IMR-90 (cell line): Measurements from ENCODE around the gene ENOX1. TPM values are rescaled to one million over a fixed set of nuclear protein-coding genes. Genes with fewer than 3 reads are reported as not detected.

ENCODE experiments used
- ATAC-seq: fragments of 200-7000 bp; cut with Tn5 transposase; 2 replicates; pipeline ENCODE4 v1.9.1; 2020; ENCODE audit warnings: low read depth, mild to moderate bottlenecking, moderate library complexity
- BruUV-seq: library from RNA; stranded (reverse); fragments of 400-500 nt; replicated peaks from 2 replicates; lab custom pipeline; 2021; lab: Mats Ljungman, UMichigan
- CTCF ChIA-PET: fragments of 300-600 bp; formaldehyde crosslinking; extraction: SDS; loops from one replicate; lab custom pipeline; 2021; ENCODE audit warnings: antibody characterized with exemption; lab: Yijun Ruan, JAX
- POLR2A ChIA-PET: fragments of 300-600 bp; sonication (Branson Sonifier 250); formaldehyde crosslinking; loops from one replicate; lab custom pipeline; 2022; ENCODE audit warnings: antibody characterized with exemption; ENCODE audit not compliant: unreplicated experiment; lab: Charles Lee
- DNase-seq: peaks from one replicate; pipeline ENCODE4 v3.0.0; 2013
- H2AFZ ChIP-seq: replicated peaks from 2 replicates; pipeline ENCODE3; 2013; ENCODE audit warnings: low read length, mild to moderate bottlenecking; ENCODE audit not compliant: poor library complexity
- H2AK5ac ChIP-seq: 2 replicates; pipeline ENCODE4 v1.6.1; 2013; ENCODE audit warnings: low read depth, low read length, inconsistent platforms
- H2AK9ac ChIP-seq: replicated peaks from 2 replicates; pipeline ENCODE3; 2013; ENCODE audit warnings: mild to moderate bottlenecking, low read depth, low read length, moderate library complexity; ENCODE audit not compliant: poor library complexity
- H2BK120ac ChIP-seq: 2 replicates; pipeline ENCODE4 v1.6.1; 2013; ENCODE audit warnings: low read depth, low read length, inconsistent platforms
- H2BK15ac ChIP-seq: 3 replicates; pipeline ENCODE4 v1.6.1; 2013; ENCODE audit warnings: low read depth, low read length, inconsistent platforms
- H2BK20ac ChIP-seq: 2 replicates; pipeline ENCODE4 v1.6.1; 2013; ENCODE audit warnings: low read depth, mild to moderate bottlenecking, inconsistent platforms, low read length, moderate library complexity
- H2BK5ac ChIP-seq: 2 replicates; pipeline ENCODE4 v1.6.1; 2013; ENCODE audit warnings: mild to moderate bottlenecking, low read depth, low read length, inconsistent platforms; ENCODE audit not compliant: poor library complexity, severe bottlenecking
- H3K14ac ChIP-seq: replicated peaks from 2 replicates; pipeline ENCODE4 v1.6.1; 2013; ENCODE audit warnings: low read depth, low read length, inconsistent platforms
- H3K18ac ChIP-seq: 2 replicates; pipeline ENCODE4 v1.6.1; 2013; ENCODE audit warnings: low read depth, low read length, control low read depth
- H3K23ac ChIP-seq: 2 replicates; pipeline ENCODE4 v1.6.1; 2013; ENCODE audit warnings: low read depth, low read length, inconsistent platforms
- H3K27ac ChIP-seq: 2 replicates; pipeline ENCODE4 v1.5.1; 2013; ENCODE audit warnings: mild to moderate bottlenecking, control low read depth, low read length; ENCODE audit not compliant: insufficient read depth
- H3K27me3 ChIP-seq: 2 replicates; pipeline ENCODE4 v1.6.1; 2013; ENCODE audit warnings: low read length; ENCODE audit not compliant: control insufficient read depth, insufficient read depth
- H3K36me3 ChIP-seq: 2 replicates; pipeline ENCODE4 v1.6.1; 2013; ENCODE audit warnings: low read length, mixed read lengths; ENCODE audit not compliant: control insufficient read depth, insufficient read depth
- H3K4ac ChIP-seq: 2 replicates; pipeline ENCODE4 v1.6.1; 2013; ENCODE audit warnings: low read depth, low read length, inconsistent platforms
- H3K4me1 ChIP-seq: 2 replicates; pipeline ENCODE4 v1.6.1; 2013; ENCODE audit warnings: low read length, mixed read lengths; ENCODE audit not compliant: control insufficient read depth, insufficient read depth
- H3K4me2 ChIP-seq: 2 replicates; pipeline ENCODE4 v1.6.1; 2013; ENCODE audit warnings: low read depth, mild to moderate bottlenecking, control low read depth, low read length, moderate library complexity
- H3K4me3 ChIP-seq: 2 replicates; pipeline ENCODE4 v1.5.1; 2013; ENCODE audit warnings: low read depth, mild to moderate bottlenecking, control low read depth, low read length, moderate library complexity; ENCODE audit not compliant: insufficient read depth
- H3K56ac ChIP-seq: 2 replicates; pipeline ENCODE4 v1.6.1; 2013; ENCODE audit warnings: low read length, inconsistent platforms; ENCODE audit not compliant: insufficient read depth; ENCODE audit errors: extremely low read depth
- H3K79me1 ChIP-seq, 2 experiments: 2 replicates each; pipeline ENCODE4 v1.6.1; 2013; ENCODE audit warnings: low read length in 2 of 2, inconsistent platforms in 1 of 2, low read depth in 1 of 2
- H3K9ac ChIP-seq: 2 replicates; pipeline ENCODE4 v1.6.1; 2013; ENCODE audit warnings: low read depth, low read length, control low read depth
- H3K9me1 ChIP-seq: 2 replicates; pipeline ENCODE4 v1.6.1; 2013; ENCODE audit warnings: low read length, inconsistent platforms; ENCODE audit not compliant: insufficient read depth
- H3K9me3 ChIP-seq: 2 replicates; pipeline ENCODE4 v1.6.1; 2013; ENCODE audit warnings: low read length; ENCODE audit not compliant: control insufficient read depth, insufficient read depth
- H4K20me1 ChIP-seq: 2 replicates; pipeline ENCODE4 v1.6.1; 2013; ENCODE audit warnings: low read length, inconsistent platforms; ENCODE audit not compliant: insufficient read depth
- H4K5ac ChIP-seq: 2 replicates; pipeline ENCODE4 v1.6.1; 2013; ENCODE audit warnings: mild to moderate bottlenecking, low read depth, low read length, control low read depth
- H4K8ac ChIP-seq, 2 experiments: 2 replicates each; pipeline ENCODE4 v1.6.1; 2013; ENCODE audit warnings: low read depth in 2 of 2, low read length in 2 of 2, control low read depth in 1 of 2, inconsistent platforms in 1 of 2
- H4K91ac ChIP-seq: 2 replicates; pipeline ENCODE4 v1.6.1; 2013; ENCODE audit warnings: low read depth, low read length, inconsistent platforms; ENCODE audit not compliant: insufficient read depth
- FOS ChIP-seq: fragments of 150-350 bp; IDR thresholded peaks from 2 replicates; pipeline ENCODE4 v1.6.1; 2016; ENCODE audit warnings: low read depth, low read length
- MAFK ChIP-seq: IDR thresholded peaks from 2 replicates; pipeline ENCODE4 v1.6.1; 2012; ENCODE audit warnings: low read depth, low read length, improper control_type of control experiment
- MXI1 ChIP-seq: IDR thresholded peaks from 2 replicates; pipeline ENCODE4 v1.6.1; 2012; ENCODE audit warnings: low read depth, mild to moderate bottlenecking, low read length, moderate library complexity, borderline replicate concordance
- NFE2L2 ChIP-seq: fragments of 150-350 bp; IDR thresholded peaks from 2 replicates; pipeline ENCODE4 v1.6.1; 2016; ENCODE audit warnings: low read depth, mild to moderate bottlenecking, low read length
- POLR2A ChIP-seq: IDR thresholded peaks from 2 replicates; pipeline ENCODE4 v1.6.1; 2012; ENCODE audit warnings: mild to moderate bottlenecking, low read depth, low read length
- RAD21 ChIP-seq: IDR thresholded peaks from 2 replicates; pipeline ENCODE4 v1.6.1; 2012; ENCODE audit warnings: low read length, improper control_type of control experiment
- RCOR1 ChIP-seq: IDR thresholded peaks from 2 replicates; pipeline ENCODE4 v1.6.1; 2012; ENCODE audit warnings: mild to moderate bottlenecking, low read length, improper control_type of control experiment; ENCODE audit not compliant: insufficient replicate concordance
- RFX5 ChIP-seq: IDR thresholded peaks from 2 replicates; pipeline ENCODE4 v1.8.0; 2012; ENCODE audit warnings: low read depth, mild to moderate bottlenecking, low read length, moderate library complexity
- WGBS, 2 experiments: methylation state at CpG; one replicate each; pipeline versions ENCODE4 v1.1.5 to v1.1.7; 2013; ENCODE audit warnings: missing lambda C conversion rate in 2 of 2; ENCODE audit not compliant: insufficient read length in 1 of 2; ENCODE audit errors: extremely low coverage in 2 of 2; 5-methylcytosine and 5-hydroxymethylcytosine counted together
- dilution Hi-C: fragments of 300-500 bp; cut with HindIII; formaldehyde crosslinking; loops from one replicate; pipeline ENCODE4 v1.14.3; 2018; ENCODE audit warnings: low sequenced_read_pairs; ENCODE audit not compliant: unreplicated experiment
- in situ Hi-C: fragments of 300-500 bp; cut with MboI; formaldehyde crosslinking; loops from 3 replicates; pipeline ENCODE4 v1.14.3; 2019; ENCODE audit warnings: low sequenced_read_pairs, inconsistent platforms, mixed read lengths
- intact Hi-C: fragments of 100-400 bp; cut with micrococcal nuclease; formaldehyde crosslinking; loops from 2 replicates; pipeline ENCODE4 v1.10.0; 2022
- polyA plus RNA-seq, 3 experiments: library from polyadenylated mRNA; depleted of rRNA; stranded (reverse); fragments of >200 nt; gene quantifications; 2 replicates each; pipeline ENCODE4 v1.2.3, GENCODE V29; 2012; ENCODE audit warnings: low replicate concordance in 1 of 3
- total RNA-seq: library from RNA; depleted of rRNA; stranded (reverse); fragments of >200 nt; gene quantifications from 2 replicates; pipeline ENCODE4 v1.2.3, GENCODE V29; 2012
- TF ChIP-seq, protein P1 (sequence below): fragments of 150-350 bp; IDR thresholded peaks from 2 replicates; pipeline ENCODE4 v1.6.1; 2016; ENCODE audit warnings: low read depth, mild to moderate bottlenecking, low read length, moderate library complexity, borderline replicate concordance

ENOX1 gene
- total and polyA plus RNA-seq, 2 of the 4 experiments (the other 2 are of a cell fraction) = 0.99 to 1.3 TPM

DNA sequence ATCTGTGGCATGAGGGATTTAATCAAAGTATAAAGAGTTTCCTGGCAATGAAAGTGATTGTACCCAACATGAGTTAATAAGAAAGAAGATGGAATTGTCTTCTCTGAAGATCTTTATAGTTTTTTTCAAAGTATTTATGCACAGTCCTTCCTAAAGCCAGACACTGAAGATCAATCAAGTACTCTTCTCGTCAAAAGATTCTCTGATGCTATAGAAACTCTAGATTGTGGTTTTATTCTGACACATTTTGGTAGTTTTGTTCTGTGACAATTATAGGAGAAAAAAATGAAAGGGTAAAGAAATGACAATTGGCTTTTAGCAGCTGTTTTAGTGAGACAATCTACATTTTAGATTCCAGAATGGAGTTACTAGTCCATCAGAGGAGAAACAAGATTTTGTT, 10.4 kb upstream of the ENOX1 start:
- no peak overlapping the region for H3K23ac ChIP-seq
- H3K4me3 ChIP-seq = no peak overlapping the region
- H3K36me3 ChIP-seq = no peaks in the 10 kb centered on the region
- DNase-seq = no peak
- H3K4me1 ChIP-seq = no peaks in the 10 kb centered on the region
- no TSS peak for BruUV-seq
- H3K18ac ChIP-seq = no peak overlapping the region
- H2AK9ac ChIP-seq = no peak overlapping the region
- H3K4me2 ChIP-seq = no peak overlapping the region
- no peak overlapping the region for H3K4ac ChIP-seq
- in situ Hi-C loops (loop anchor here (10.0 to 25.0 kb wide), 3 partner anchors 492 to 1210 kb away; no protein-coding TSS in a partner anchor), intact Hi-C loops (no loop called here), dilution Hi-C loops (no loop called here)
- no peak overlapping the region for H2BK20ac ChIP-seq
- no peak overlapping the region for H2AFZ ChIP-seq
- ChIA-PET CTCF (no interaction called here), POLR2A (no interaction called here)
- whole genome bisulfite sequencing, 2 experiments = no CpG with 5 or more reads among the region's 1 CpG
- H3K9me1 ChIP-seq = no peaks in the 10 kb centered on the region
- H3K9me3 ChIP-seq = no peaks in the 10 kb centered on the region
- no peak overlapping the region for H2AK5ac ChIP-seq
- H3K56ac ChIP-seq = no peak overlapping the region
- H4K20me1 ChIP-seq = no peaks in the 10 kb centered on the region
- no peak overlapping the region for H2BK15ac ChIP-seq
- TF ChIP-seq RCOR1 = no peak
- no peak for TF ChIP-seq MXI1
- TF ChIP-seq MAFK = no peak
- TF ChIP-seq FOS = no peak
- TF ChIP-seq RFX5 = no peak
- TF ChIP-seq, protein P1, sequence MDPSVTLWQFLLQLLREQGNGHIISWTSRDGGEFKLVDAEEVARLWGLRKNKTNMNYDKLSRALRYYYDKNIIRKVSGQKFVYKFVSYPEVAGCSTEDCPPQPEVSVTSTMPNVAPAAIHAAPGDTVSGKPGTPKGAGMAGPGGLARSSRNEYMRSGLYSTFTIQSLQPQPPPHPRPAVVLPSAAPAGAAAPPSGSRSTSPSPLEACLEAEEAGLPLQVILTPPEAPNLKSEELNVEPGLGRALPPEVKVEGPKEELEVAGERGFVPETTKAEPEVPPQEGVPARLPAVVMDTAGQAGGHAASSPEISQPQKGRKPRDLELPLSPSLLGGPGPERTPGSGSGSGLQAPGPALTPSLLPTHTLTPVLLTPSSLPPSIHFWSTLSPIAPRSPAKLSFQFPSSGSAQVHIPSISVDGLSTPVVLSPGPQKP = no peak
- TF ChIP-seq NFE2L2 = no peak
- no peak for TF ChIP-seq RAD21
- no peak for TF ChIP-seq POLR2A
- peaks cover 3% of the 10 kb centered on the region; the same call in 1 of the 2 replicates for H3K27me3 ChIP-seq
- ATAC-seq = no peak
- H4K91ac ChIP-seq = no peak overlapping the region
- no peak overlapping the region for H2BK120ac ChIP-seq
- H2BK5ac ChIP-seq = no peak overlapping the region
- no peak overlapping the region for H4K5ac ChIP-seq
- H3K27ac ChIP-seq = no peak overlapping the region
- H4K8ac ChIP-seq = no peak overlapping the region
- no peak overlapping the region for H3K14ac ChIP-seq
- no peak overlapping the region for H3K9ac ChIP-seq
- H3K79me1 ChIP-seq = no peaks in the 10 kb centered on the region
